GM18858 (cell line): ENCODE data around the gene OR4K17.
"Not testable (repeated sequence)": the region's sequence is repeated elsewhere in the genome, so short reads cannot be mapped to it uniquely, and the experiment has no call there.

Experiments
- ATAC-seq: cut with Tn5 transposase; IDR thresholded peaks from one replicate; pipeline ENCODE4 v1.9.1; 2021; ENCODE audit not compliant: unreplicated experiment

The OR4K17 gene, protein sequence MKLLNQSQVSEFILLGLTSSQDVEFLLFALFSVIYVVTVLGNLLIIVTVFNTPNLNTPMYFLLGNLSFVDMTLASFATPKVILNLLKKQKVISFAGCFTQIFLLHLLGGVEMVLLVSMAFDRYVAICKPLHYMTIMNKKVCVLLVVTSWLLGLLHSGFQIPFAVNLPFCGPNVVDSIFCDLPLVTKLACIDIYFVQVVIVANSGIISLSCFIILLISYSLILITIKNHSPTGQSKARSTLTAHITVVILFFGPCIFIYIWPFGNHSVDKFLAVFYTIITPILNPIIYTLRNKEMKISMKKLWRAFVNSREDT

DNA sequence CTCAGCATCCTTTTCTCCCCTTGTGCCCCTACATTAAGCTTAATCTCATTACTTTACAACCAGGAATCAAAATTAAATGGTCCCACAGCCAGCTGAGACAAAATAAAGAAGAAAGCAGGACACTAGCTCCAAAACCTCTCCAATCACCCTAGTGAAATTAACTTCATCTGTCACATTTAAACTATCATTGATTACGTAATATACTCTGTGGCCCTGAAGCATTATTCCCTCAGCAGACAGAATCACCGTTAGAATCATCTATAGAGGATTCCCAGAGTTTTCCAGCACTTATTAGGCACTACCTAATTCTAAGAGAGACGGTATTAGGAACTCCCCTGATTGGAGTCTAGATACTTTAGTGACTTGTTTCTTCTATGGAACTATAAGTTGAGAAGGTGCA is at the start of gene OR4K17:
TSS of gene OR4K17 (plus strand) at position 302 of the 400 bp plus-strand sequence. CDS start 6,761 bp downstream, outside the sequence.
- ATAC-seq: no peak

DNA sequence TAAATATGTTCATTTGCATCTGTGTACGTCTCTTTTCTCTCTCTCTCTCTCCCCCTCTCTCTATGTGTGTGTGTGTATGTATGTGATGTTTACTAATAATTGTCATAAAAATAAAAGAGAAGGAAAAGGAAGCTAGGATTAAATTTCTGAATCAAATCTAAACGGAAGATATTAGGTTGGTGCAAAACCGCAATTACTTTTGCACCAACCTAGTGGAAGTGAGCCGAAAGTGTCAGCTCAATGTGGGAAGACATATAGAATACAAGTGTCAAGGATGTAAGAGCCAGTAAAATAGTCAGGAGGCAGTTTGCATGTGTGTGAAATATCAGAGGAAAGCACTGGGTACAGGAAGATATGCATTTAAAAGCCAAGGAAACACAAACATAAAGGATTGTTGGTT is 18.5 kb upstream of the OR4K17 start:
- ATAC-seq: no peak

DNA sequence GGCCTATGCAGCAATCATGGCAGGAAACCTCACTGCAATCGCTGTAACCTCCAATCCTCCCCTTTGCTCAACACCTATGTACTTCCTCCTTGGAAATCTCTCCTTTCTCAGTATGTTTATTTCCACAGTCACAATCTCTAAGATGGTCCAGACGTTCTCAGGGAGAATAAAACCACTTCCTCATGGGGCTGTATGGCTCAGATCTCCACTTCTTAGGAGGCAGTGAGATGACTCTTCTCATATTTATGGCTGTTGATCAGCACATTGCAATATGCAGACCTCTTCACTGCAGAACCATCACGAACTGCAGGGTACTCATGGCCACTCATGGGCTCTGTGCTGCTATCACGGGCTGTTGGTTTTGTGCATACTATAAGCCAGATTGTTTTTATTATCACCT is 17.1 kb upstream of the OR4K17 start:
- no peak for ATAC-seq

- ATAC-seq: not testable (repeated sequence)
These were observed 11.4 kb upstream of the OR4K17 start for GRCh38 chr14:20098926-20099770.

- ATAC-seq: no peak
These were observed 1.8 kb downstream of the OR4K17 start for GRCh38 chr14:20112321-20112720.

GRCh38 chr14:20116748-20117147 is 6.2 kb downstream of the OR4K17 start:
- ATAC-seq: no peak

DNA sequence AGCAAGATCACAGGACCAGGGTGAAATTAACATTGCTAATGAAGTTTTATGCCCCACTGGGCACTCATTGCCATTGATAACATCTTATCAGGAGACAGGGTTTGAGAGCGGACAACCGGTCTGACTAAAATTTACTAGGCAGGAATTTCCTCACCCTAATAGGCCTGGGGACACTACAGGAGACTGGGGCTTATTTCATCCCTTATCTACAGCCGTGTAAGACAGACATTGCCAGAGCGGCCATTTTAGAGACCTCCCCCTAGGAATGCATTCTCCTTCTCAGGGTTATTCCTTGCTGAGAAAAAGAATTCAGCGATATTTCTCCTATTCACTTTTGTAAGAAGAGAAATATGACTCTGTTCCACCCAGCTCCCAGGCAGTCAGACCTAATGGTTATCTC is 8.3 kb downstream of the OR4K17 start:
- ATAC-seq: no peak

GRCh38 chr14:20138520-20138919 is 28.0 kb downstream of the OR4K17 start, which contains the start of gene OR4N5:
Gene OR4N5, plus strand, starts transcription at chr14:20138820. Its CDS starts 4,916 bp downstream, at chr14:20143736.
- ATAC-seq: no peak

GRCh38 chr14:20143911-20144310 is 33.4 kb downstream of the OR4K17 start:
- no peak for ATAC-seq

DNA sequence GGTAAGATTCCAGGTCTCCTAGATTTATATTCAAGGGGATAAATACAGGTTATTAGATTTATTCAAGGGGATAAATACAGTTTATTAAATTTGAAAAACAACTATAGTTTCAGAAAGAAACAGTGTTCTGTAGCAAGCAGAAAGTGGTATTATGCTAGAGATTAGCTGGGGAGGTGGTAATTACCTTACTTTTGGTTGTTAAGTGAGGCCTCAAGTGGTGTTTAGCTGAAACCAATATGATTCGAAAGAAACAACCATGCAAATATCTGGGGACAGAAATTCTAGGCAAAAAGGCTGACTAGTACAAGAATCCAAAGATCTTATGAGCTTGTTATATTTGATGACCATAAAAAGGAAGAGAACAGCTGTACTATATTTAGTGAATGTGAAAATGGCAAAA is 34.3 kb downstream of the OR4K17 start:
- ATAC-seq: no peak

DNA sequence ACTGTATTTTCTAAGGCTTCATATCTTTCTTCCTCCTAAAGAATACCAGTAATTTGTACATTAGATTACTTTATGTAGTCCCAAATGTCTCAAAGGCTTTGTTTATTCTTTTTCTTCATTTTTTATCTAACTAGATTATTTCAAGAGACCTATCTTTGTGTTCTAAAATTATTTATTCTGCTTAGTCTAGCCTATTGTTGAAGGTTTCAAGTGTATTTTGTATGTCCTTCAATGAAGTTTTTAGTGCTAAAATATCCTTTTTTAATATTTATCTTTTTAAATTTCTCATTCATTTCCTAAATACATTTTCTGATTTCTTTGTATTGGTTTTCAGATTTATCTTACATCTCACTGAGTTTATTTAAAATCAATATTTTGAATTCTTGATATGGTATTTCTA is 53.9 kb downstream of the OR4K17 start:
- no peak for ATAC-seq

DNA sequence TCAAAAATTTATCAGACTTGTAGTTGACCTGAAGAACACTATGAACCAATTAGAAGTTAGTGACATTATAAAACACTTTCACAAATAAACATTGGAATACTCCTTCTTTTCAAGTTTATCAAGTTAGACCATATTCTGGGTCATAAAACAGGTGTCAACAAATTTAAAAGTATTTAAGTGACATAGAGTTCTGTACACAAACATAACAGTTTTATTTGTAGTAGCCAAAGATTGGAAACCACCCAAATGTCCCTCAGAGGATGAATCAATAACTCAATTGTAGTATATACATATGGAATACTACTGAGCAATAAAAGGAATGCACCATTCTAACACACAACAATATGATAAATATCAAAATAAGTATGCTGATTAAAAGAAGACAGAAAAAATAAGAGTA is 56.6 kb downstream of the OR4K17 start:
- ATAC-seq: no peak

DNA sequence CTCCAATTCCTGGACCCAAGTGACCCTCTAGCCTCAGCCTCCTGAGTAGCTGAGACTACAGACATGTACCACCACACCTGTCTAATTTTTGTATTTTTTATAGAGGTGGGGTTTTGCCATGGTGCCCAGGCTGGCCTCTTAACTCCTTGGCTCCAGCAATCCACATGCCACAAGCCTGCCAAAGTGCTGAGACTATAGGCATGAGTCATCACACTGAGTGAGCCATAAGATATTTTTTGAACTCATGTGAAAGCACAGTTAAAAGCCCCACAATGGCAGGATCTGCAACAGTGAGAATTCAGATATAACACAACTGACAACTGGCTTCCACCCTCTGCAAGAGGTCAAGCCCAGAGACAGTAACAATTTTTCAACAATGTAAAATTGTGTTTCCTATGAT is 59.3 kb downstream of the OR4K17 start:
- ATAC-seq: not testable (repeated sequence)
